Gastrocnemius medialis (tissue), 4 donors: Measurements from ENCODE around the gene ESYT1.
A peak's percentile ranks its signal among the peaks of the same experiment; 100 is the strongest.

Source experiments
- POLR2A ChIP-seq, 2 donors: fragments of 450-650 bp; IDR thresholded peaks; one replicate each; pipeline ENCODE4 v1.6.1; 2017; ENCODE audit warnings: antibody characterized with exemption in 2 of 2, mild to moderate bottlenecking in 2 of 2, moderate library complexity in 2 of 2
- TF ChIP-seq, protein P1 (sequence below), 5 experiments: fragments of 450-650 bp in 3 of 5; fragments of 200-600 bp in 2 of 5; sonication (generic) in 2 of 5; IDR thresholded peaks in 4 of 5; conservative IDR thresholded peaks in 1 of 5; 1 replicate in 4 of 5; 2 replicates in 1 of 5; pipeline ENCODE4 v1.5.1; 2016 to 2019; ENCODE audit warnings: antibody characterized with exemption in 5 of 5, mild to moderate bottlenecking in 3 of 5, moderate library complexity in 3 of 5

DNA sequence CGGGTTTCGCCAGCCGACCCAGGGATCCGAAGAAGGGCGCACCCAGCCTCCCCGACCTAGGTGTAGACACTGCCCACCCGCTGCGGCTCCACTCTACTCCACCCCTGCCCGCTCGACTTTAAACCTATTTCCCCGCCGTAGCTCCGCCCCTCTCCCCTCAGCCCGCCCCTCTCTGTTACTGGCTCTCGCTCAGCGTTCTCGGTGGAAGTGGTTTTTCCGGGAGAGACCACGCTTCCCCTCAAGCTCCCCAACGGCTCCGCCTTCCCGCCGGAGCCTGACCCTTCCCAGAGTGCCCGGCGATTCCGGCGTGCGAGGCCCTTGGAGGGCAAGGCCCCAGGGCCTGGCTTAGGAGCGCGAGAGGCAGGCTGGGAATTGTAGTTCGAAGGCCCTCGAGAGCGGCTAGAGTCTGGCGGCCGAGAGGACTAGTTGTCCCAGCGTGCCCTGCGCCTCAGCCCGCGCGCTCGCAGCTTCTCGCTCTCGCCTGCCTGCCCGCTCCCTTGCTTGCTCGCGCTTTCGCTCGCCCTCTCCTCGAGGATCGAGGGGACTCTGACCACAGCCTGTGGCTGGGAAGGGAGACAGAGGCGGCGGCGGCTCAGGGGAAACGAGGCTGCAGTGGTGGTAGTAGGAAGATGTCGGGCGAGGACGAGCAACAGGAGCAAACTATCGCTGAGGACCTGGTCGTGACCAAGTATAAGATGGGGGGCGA lies 23.8 kb upstream of the ESYT1 start, which contains the start of gene PA2G4:
- TF ChIP-seq, protein P1, sequence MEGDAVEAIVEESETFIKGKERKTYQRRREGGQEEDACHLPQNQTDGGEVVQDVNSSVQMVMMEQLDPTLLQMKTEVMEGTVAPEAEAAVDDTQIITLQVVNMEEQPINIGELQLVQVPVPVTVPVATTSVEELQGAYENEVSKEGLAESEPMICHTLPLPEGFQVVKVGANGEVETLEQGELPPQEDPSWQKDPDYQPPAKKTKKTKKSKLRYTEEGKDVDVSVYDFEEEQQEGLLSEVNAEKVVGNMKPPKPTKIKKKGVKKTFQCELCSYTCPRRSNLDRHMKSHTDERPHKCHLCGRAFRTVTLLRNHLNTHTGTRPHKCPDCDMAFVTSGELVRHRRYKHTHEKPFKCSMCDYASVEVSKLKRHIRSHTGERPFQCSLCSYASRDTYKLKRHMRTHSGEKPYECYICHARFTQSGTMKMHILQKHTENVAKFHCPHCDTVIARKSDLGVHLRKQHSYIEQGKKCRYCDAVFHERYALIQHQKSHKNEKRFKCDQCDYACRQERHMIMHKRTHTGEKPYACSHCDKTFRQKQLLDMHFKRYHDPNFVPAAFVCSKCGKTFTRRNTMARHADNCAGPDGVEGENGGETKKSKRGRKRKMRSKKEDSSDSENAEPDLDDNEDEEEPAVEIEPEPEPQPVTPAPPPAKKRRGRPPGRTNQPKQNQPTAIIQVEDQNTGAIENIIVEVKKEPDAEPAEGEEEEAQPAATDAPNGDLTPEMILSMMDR (IDR thresholded peaks at IDR 0.05 in 4 of 5, conservative IDR thresholded peaks at IDR 0.05 in 1 of 5) = no peak
- peak; percentile 85 to 96 for TF ChIP-seq POLR2A (IDR thresholded peaks at IDR 0.05)
